HepG2 (cell line): ENCODE results near the gene CLCA2. TPM values are rescaled to one million over a fixed set of nuclear protein-coding genes. Genes with fewer than 3 reads are reported as not detected.
A peak's percentile ranks its signal among the peaks of the same experiment; 100 is the strongest.

Source experiments
- ATAC-seq: fragments of 200-7000 bp; cut with Tn5 transposase; 3 replicates; pipeline ENCODE4 v1.9.1; 2020; ENCODE audit warnings: mild to moderate bottlenecking, moderate library complexity
- BruUV-seq: library from RNA; stranded (reverse); fragments of 400-500 nt; replicated peaks from 2 replicates; lab custom pipeline; 2021; lab: Mats Ljungman, UMichigan
- CTCF ChIA-PET: fragments of 300-600 bp; formaldehyde crosslinking; extraction: SDS; loops from one replicate; lab custom pipeline; 2021; ENCODE audit warnings: low total read pairs, inconsistent platforms, low intra/inter-chr PET ratio; lab: Yijun Ruan, JAX
- POLR2A ChIA-PET: fragments of 350-600 bp; sonication (Branson Sonifier 250); formaldehyde crosslinking; loops from one replicate; lab custom pipeline; 2020; ENCODE audit warnings: antibody characterized with exemption, inconsistent platforms; lab: Yijun Ruan, JAX
- DNase-seq: peaks from one replicate; pipeline ENCODE4 v3.0.0-alpha.2; 2015; ENCODE audit warnings: low spot score
- FAIRE-seq: peaks from 3 replicates; lab custom pipeline; 2011; peaks lifted over from hg19 to GRCh38; lab: Jason Lieb, UNC
- H2AFZ ChIP-seq: one replicate; pipeline ENCODE4 v1.6.1; 2011; ENCODE audit warnings: low read length, inconsistent platforms
- H3K27ac ChIP-seq: fragments of 300-600 bp; 3 replicates; pipeline ENCODE4 v1.8.0; 2011; ENCODE audit warnings: mixed run types, mild to moderate bottlenecking, mixed read lengths, low read length, inconsistent platforms; ENCODE audit not compliant: insufficient read depth; ENCODE audit errors: extremely low read length
- H3K27me3 ChIP-seq, 2 experiments: fragments of 200-600 bp in 1 of 2; 2 replicates in 1 of 2; 3 replicates in 1 of 2; pipeline versions ENCODE4 v1.6.0 to v1.8.0; 2011; ENCODE audit warnings: low read length in 2 of 2, mild to moderate bottlenecking in 2 of 2, moderate library complexity in 2 of 2, inconsistent platforms in 1 of 2; ENCODE audit not compliant: insufficient read depth in 2 of 2, control insufficient read depth in 1 of 2
- H3K36me3 ChIP-seq, 2 experiments: fragments of 200-600 bp in 1 of 2; replicated peaks in 1 of 2; 2 replicates in 1 of 2; 3 replicates in 1 of 2; pipeline versions ENCODE4 v1.5.1 to v1.8.0; 2011; ENCODE audit warnings: low read length in 2 of 2, inconsistent platforms in 1 of 2; ENCODE audit not compliant: insufficient read depth in 2 of 2, control insufficient read depth in 1 of 2
- H3K4me1 ChIP-seq: 2 replicates; pipeline ENCODE4 v1.5.1; 2012; ENCODE audit warnings: low read length, inconsistent platforms; ENCODE audit not compliant: insufficient read depth
- H3K4me2 ChIP-seq: 2 replicates; pipeline ENCODE4 v1.6.0; 2011; ENCODE audit warnings: low read depth, low read length, inconsistent platforms
- H3K4me3 ChIP-seq, 3 experiments: fragments of 200-600 bp in 1 of 3; sonication (generic), shearing (Covaris generic) in 1 of 3; replicated peaks in 1 of 3; 2 replicates each; pipeline ENCODE4 v1.5.1; 2011 to 2016; ENCODE audit warnings: low read length in 3 of 3, inconsistent platforms in 2 of 3, low read depth in 2 of 3, mild to moderate bottlenecking in 2 of 3, control low read depth in 1 of 3, mixed read lengths in 1 of 3; ENCODE audit not compliant: insufficient read depth in 1 of 3
- H3K79me2 ChIP-seq: one replicate; pipeline ENCODE4 v1.6.1; 2011; ENCODE audit warnings: low read length, inconsistent platforms; ENCODE audit not compliant: insufficient read depth
- H3K9ac ChIP-seq: 2 replicates; pipeline ENCODE4 v1.6.0; 2011; ENCODE audit warnings: mild to moderate bottlenecking, low read depth, low read length, inconsistent platforms; ENCODE audit not compliant: insufficient read depth
- H3K9me3 ChIP-seq: 2 replicates; pipeline ENCODE4 v1.5.1; 2012; ENCODE audit warnings: mild to moderate bottlenecking, low read length
- H4K20me1 ChIP-seq: 2 replicates; pipeline ENCODE4 v1.6.0; 2011; ENCODE audit warnings: inconsistent platforms, mild to moderate bottlenecking, low read length, moderate library complexity; ENCODE audit not compliant: insufficient read depth
- CBX1 ChIP-seq: IDR thresholded peaks from one replicate; pipeline ENCODE4 v1.6.1; 2016; ENCODE audit warnings: antibody characterized with exemption, low read depth
- CEBPB ChIP-seq: IDR thresholded peaks from 2 replicates; pipeline ENCODE4 v1.6.1; 2011; ENCODE audit warnings: low read depth, low read length, improper control_type of control experiment, borderline replicate concordance
- FOSL2 ChIP-seq: sonication (generic); formaldehyde crosslinking; IDR thresholded peaks from 2 replicates; pipeline ENCODE4 v1.4.0; 2020; ENCODE audit warnings: missing genetic modification reagents
- FOXK1 ChIP-seq: sonication (generic); formaldehyde crosslinking; IDR thresholded peaks from 2 replicates; pipeline ENCODE4 v1.4.0; 2020; ENCODE audit warnings: low read depth, missing genetic modification reagents, borderline replicate concordance
- FOXP1 ChIP-seq, 2 experiments: fragments of 450-650 bp in 1 of 2; IDR thresholded peaks; 2 replicates each; pipeline ENCODE4 v1.6.1; 2017 to 2018; ENCODE audit warnings: antibody characterized with exemption in 1 of 2
- GABPA ChIP-seq, 2 experiments: IDR thresholded peaks; 2 replicates each; pipeline ENCODE4 v1.6.1; 2011 to 2016; ENCODE audit warnings: low read depth in 2 of 2, low read length in 1 of 2, missing biosample characterization in 1 of 2, missing genetic modification characterization in 1 of 2
- KAT2B ChIP-seq: fragments of 150-350 bp; IDR thresholded peaks from 2 replicates; pipeline ENCODE4 v1.6.1; 2014; ENCODE audit warnings: low read depth, low read length, borderline replicate concordance
- MAFF ChIP-seq: IDR thresholded peaks from 2 replicates; pipeline ENCODE4 v1.6.1; 2011; ENCODE audit warnings: low read depth, low read length, improper control_type of control experiment
- MAFK ChIP-seq, 2 experiments: IDR thresholded peaks in 1 of 2; conservative IDR thresholded peaks in 1 of 2; 2 replicates each; pipeline ENCODE4 v1.6.1; 2011; ENCODE audit warnings: improper control_type of control experiment in 2 of 2, low read length in 2 of 2
- NFE2L2 ChIP-seq: fragments of 150-350 bp; IDR thresholded peaks from 2 replicates; pipeline ENCODE4 v1.6.1; 2014; ENCODE audit warnings: low read length
- RXRA ChIP-seq: sonication (generic); formaldehyde crosslinking; IDR thresholded peaks from 2 replicates; pipeline ENCODE4 v1.5.1; 2020; ENCODE audit warnings: missing genetic modification reagents
- SMAD9 ChIP-seq: sonication (generic); formaldehyde crosslinking; IDR thresholded peaks from 2 replicates; pipeline ENCODE4 v1.5.1; 2020; ENCODE audit warnings: mild to moderate bottlenecking, missing genetic modification reagents
- ZBTB46 ChIP-seq: sonication (generic); formaldehyde crosslinking; IDR thresholded peaks from 2 replicates; pipeline ENCODE4 v1.4.0; 2020; ENCODE audit warnings: mild to moderate bottlenecking, missing genetic modification reagents, borderline replicate concordance
- ZHX1 ChIP-seq: sonication (generic); formaldehyde crosslinking; IDR thresholded peaks from 2 replicates; pipeline ENCODE4 v1.8.1; 2022; ENCODE audit warnings: low read depth, mild to moderate bottlenecking, missing genetic modification reagents
- WGBS: methylation state at CpG from one replicate; pipeline ENCODE4 v1.1.6; 2017; ENCODE audit warnings: low lambda C conversion rate; 5-methylcytosine and 5-hydroxymethylcytosine counted together
- in situ Hi-C: cut with HindIII; loops from 2 replicates; pipeline ENCODE4 v1.10.0; 2017; ENCODE audit warnings: low pct_unique_long_range_greater_than_20kb; ENCODE audit not compliant: extremely low pct_ligation_motif_present
- intact Hi-C: fragments of 100-400 bp; cut with micrococcal nuclease; formaldehyde crosslinking; loops from one replicate; pipeline ENCODE4 v1.10.0; 2022; ENCODE audit not compliant: unreplicated experiment
- polyA plus RNA-seq, 8 experiments: library from polyadenylated mRNA; depleted of rRNA in 3 of 8; stranded (reverse) in 7 of 8; unstranded in 1 of 8; fragments of >200 nt; fragmentation: Illumina TruSeq in 4 of 8; extraction: Trizol in 4 of 8; gene quantifications; 2 replicates each; pipeline versions ENCODE4 v1.2.1 to v1.2.3, GENCODE V29; 2011 to 2016; ENCODE audit warnings: low read depth in 4 of 8, missing spikeins in 1 of 8, mixed read lengths in 1 of 8; ENCODE audit not compliant: insufficient read depth in 1 of 8
- total RNA-seq, 5 experiments: library from RNA; depleted of rRNA; stranded (reverse); fragments of >200 nt; fragmentation: Illumina TruSeq; extraction: Trizol; gene quantifications; 2 replicates each; pipeline ENCODE4 v1.2.3, GENCODE V29; 2016; ENCODE audit warnings: low read depth in 1 of 5

The CLCA2 gene
- total and polyA plus RNA-seq, 2 of the 13 experiments (the other 11 are each of a cell fraction or from before 2014, with no cell fraction given): not detected

GRCh38 chr1:86429835-86430234, 5.9 kb downstream of the CLCA2 start:
- BruUV-seq: no TSS peak
- Histone ChIP-seq H3K36me3 (no peaks in the 10 kb centered on the region), H3K79me2 (no peaks in the 10 kb centered on the region), H3K4me2 (no peak overlapping the region), H3K27ac (no peak overlapping the region), H3K4me3 (no peak overlapping the region), H3K9ac (no peak overlapping the region), H4K20me1 (no peaks in the 10 kb centered on the region), H3K4me1 (no peaks in the 10 kb centered on the region), H3K9me3 (no peaks in the 10 kb centered on the region), H2AFZ (no peak overlapping the region), H3K27me3 (no peaks in the 10 kb centered on the region; a peak in 1 of 5 replicates)
- intact Hi-C loops: loop anchor here (2.0 kb wide), 1 partner anchor 73 kb away; no protein-coding TSS in a partner anchor
- POLR2A ChIA-PET: no interaction called here
- WGBS: under 1% methylated on average over 3 of the region's 3 CpGs
- CTCF ChIA-PET: no interaction called here
- ATAC-seq: no peak; the same call in 2 of the 3 replicates
- TF ChIP-seq CEBPB: peak; percentile 7; the same call in 1 of the 2 replicates
- TF ChIP-seq CBX1: no peak
- TF ChIP-seq GABPA (IDR thresholded peaks at IDR 0.05; ENCODE audit: low read depth, low read length): no peak
- TF ChIP-seq GABPA (CRISPR knock-in tag; IDR thresholded peaks at IDR 0.05; ENCODE audit: low read depth): peak; percentile 39
- no peak for TF ChIP-seq KAT2B
- TF ChIP-seq FOSL2 (CRISPR knock-in tag): peak; percentile 30; the same call in 1 of the 2 replicates
- peak; percentile 5 to 69; a peak in 2 of 4 replicates for TF ChIP-seq MAFK (conservative IDR thresholded peaks at IDR 0.05 in 1 of 2, IDR thresholded peaks at IDR 0.05 in 1 of 2; ENCODE audit: low read length in 2 of 2)
- peak; percentile 58; the same call in 1 of the 2 replicates for TF ChIP-seq MAFF
- no peak for FAIRE-seq
- in situ Hi-C loops: no loop called here
- no peak for DNase-seq

GRCh38 chr1:86430376-86430775, 6.4 kb downstream of the CLCA2 start:
- H3K27ac ChIP-seq: no peak overlapping the region
- H3K4me3 ChIP-seq: no peak overlapping the region
- ChIA-PET POLR2A (interaction anchor here (0.5 kb wide), 1 partner anchor 985 kb away, joined by 4 read pairs; no protein-coding TSS in a partner anchor), CTCF (no interaction called here)
- in situ Hi-C loops (no loop called here), intact Hi-C loops (no loop called here)
- H3K79me2 ChIP-seq: no peaks in the 10 kb centered on the region
- no peaks in the 10 kb centered on the region for H4K20me1 ChIP-seq
- no peaks in the 10 kb centered on the region for H3K4me1 ChIP-seq
- H3K9me3 ChIP-seq: no peaks in the 10 kb centered on the region
- H2AFZ ChIP-seq: no peak overlapping the region
- H3K36me3 ChIP-seq: no peaks in the 10 kb centered on the region
- no peak overlapping the region for H3K4me2 ChIP-seq
- ATAC-seq: no peak
- BruUV-seq: no TSS peak
- no peak for DNase-seq
- H3K9ac ChIP-seq: no peak overlapping the region
- no peaks in the 10 kb centered on the region; a peak in 1 of 5 replicates for H3K27me3 ChIP-seq
- FAIRE-seq: no peak
- TF ChIP-seq ZHX1 (CRISPR knock-in tag): no peak
- no peak for TF ChIP-seq ZBTB46 (CRISPR knock-in tag)
- no peak for TF ChIP-seq FOXK1
- no peak for TF ChIP-seq RXRA (CRISPR knock-in tag)
- no peak for TF ChIP-seq SMAD9 (CRISPR knock-in tag)
- TF ChIP-seq FOXP1 (IDR thresholded peaks at IDR 0.05): no peak
- no peak for TF ChIP-seq FOXP1 (CRISPR knock-in tag; IDR thresholded peaks at IDR 0.05)
- no peak for TF ChIP-seq NFE2L2
